IPS-20b (cell line): ENCODE data around the gene RASGRF1.
"Not testable (repeated sequence)": the region's sequence is repeated elsewhere in the genome, so short reads cannot be mapped to it uniquely, and the experiment has no call there.

Experiments used
- H3K27ac ChIP-seq: one replicate; pipeline ENCODE4 v1.5.1; 2013; ENCODE audit warnings: low read length
- H3K27me3 ChIP-seq: 2 replicates; pipeline ENCODE4 v1.6.1; 2013; ENCODE audit warnings: mild to moderate bottlenecking, low read length, inconsistent platforms; ENCODE audit not compliant: insufficient read depth
- H3K36me3 ChIP-seq: 2 replicates; pipeline ENCODE4 v1.6.1; 2013; ENCODE audit warnings: low read depth, mild to moderate bottlenecking, inconsistent platforms, low read length, moderate library complexity; ENCODE audit not compliant: insufficient read depth
- H3K4me1 ChIP-seq: 2 replicates; pipeline ENCODE4 v1.6.1; 2013; ENCODE audit warnings: mild to moderate bottlenecking, control low read depth, inconsistent platforms, low read length, moderate library complexity; ENCODE audit not compliant: insufficient read depth
- H3K4me3 ChIP-seq: 2 replicates; pipeline ENCODE4 v1.5.1; 2013; ENCODE audit warnings: mild to moderate bottlenecking, low read length, inconsistent platforms
- H3K9ac ChIP-seq: 2 replicates; pipeline ENCODE4 v1.6.1; 2013; ENCODE audit warnings: low read depth, mild to moderate bottlenecking, inconsistent platforms, low read length, moderate library complexity
- H3K9me3 ChIP-seq: 2 replicates; pipeline ENCODE4 v1.6.1; 2013; ENCODE audit warnings: mild to moderate bottlenecking, low read depth, low read length, inconsistent platforms; ENCODE audit not compliant: insufficient read depth

The RASGRF1 gene

GRCh38 chr15:78998526-78998925, 92.1 kb downstream of the RASGRF1 start:
- no peaks in the 10 kb centered on the region for H3K27me3 ChIP-seq
- H3K27ac ChIP-seq, result no peak overlapping the region
- no peaks in the 10 kb centered on the region for H3K4me1 ChIP-seq

GRCh38 chr15:78997981-78998499, 92.5 kb downstream of the RASGRF1 start:
- Histone ChIP-seq H3K4me3 (no peak overlapping the region), H3K4me1 (no peaks in the 10 kb centered on the region), H3K27me3 (no peaks in the 10 kb centered on the region), H3K9me3 (no peaks in the 10 kb centered on the region), H3K9ac (no peak overlapping the region), H3K27ac (no peak overlapping the region), H3K36me3 (no peaks in the 10 kb centered on the region)

More at GRCh38 chr15:78998526-78998925, 92.1 kb downstream of the RASGRF1 start:
- H3K9me3 ChIP-seq, result no peaks in the 10 kb centered on the region
- no peaks in the 10 kb centered on the region for H3K36me3 ChIP-seq
- H3K9ac ChIP-seq, result no peak overlapping the region
- H3K4me3 ChIP-seq, result no peak overlapping the region

- Histone ChIP-seq H3K27ac (no peak overlapping the region), H3K4me3 (no peak overlapping the region), H3K27me3 (no peaks in the 10 kb centered on the region), H3K9me3 (no peaks in the 10 kb centered on the region), H3K36me3 (no peaks in the 10 kb centered on the region), H3K9ac (no peak overlapping the region), H3K4me1 (no peaks in the 10 kb centered on the region)
Observed at GRCh38 chr15:78996894-78997275, 93.7 kb downstream of the RASGRF1 start.

GRCh38 chr15:78995921-78996893, 94.4 kb downstream of the RASGRF1 start:
- Histone ChIP-seq H3K4me1 (no peaks in the 10 kb centered on the region), H3K27me3 (no peaks in the 10 kb centered on the region), H3K36me3 (no peaks in the 10 kb centered on the region), H3K9ac (no peak overlapping the region), H3K4me3 (no peak overlapping the region), H3K9me3 (no peaks in the 10 kb centered on the region), H3K27ac (no peak overlapping the region)

- not testable (repeated sequence) for H3K36me3 ChIP-seq, H3K9me3 ChIP-seq, H3K9ac ChIP-seq, H3K4me3 ChIP-seq, H3K27ac ChIP-seq, H3K27me3 ChIP-seq, H3K4me1 ChIP-seq
Observed at GRCh38 chr15:78995161-78995560, 95.4 kb downstream of the RASGRF1 start.

GRCh38 chr15:78993931-78994530, 96.5 kb downstream of the RASGRF1 start:
- H3K9me3 ChIP-seq, result no peaks in the 10 kb centered on the region
- no peaks in the 10 kb centered on the region for H3K4me1 ChIP-seq
- no peaks in the 10 kb centered on the region for H3K36me3 ChIP-seq
- H3K27me3 ChIP-seq, result no peaks in the 10 kb centered on the region
- no peak overlapping the region for H3K27ac ChIP-seq
- H3K9ac ChIP-seq, result no peak overlapping the region
- H3K4me3 ChIP-seq, result no peak overlapping the region

- Histone ChIP-seq H3K9ac (no peak overlapping the region), H3K9me3 (no peaks in the 10 kb centered on the region), H3K36me3 (no peaks in the 10 kb centered on the region), H3K4me3 (no peak overlapping the region), H3K4me1 (no peaks in the 10 kb centered on the region), H3K27ac (no peak overlapping the region), H3K27me3 (no peaks in the 10 kb centered on the region)
Observed at GRCh38 chr15:78993257-78993930, 97.2 kb downstream of the RASGRF1 start.

- Histone ChIP-seq H3K9ac (no peak overlapping the region), H3K4me1 (no peaks in the 10 kb centered on the region), H3K9me3 (no peaks in the 10 kb centered on the region), H3K4me3 (no peak overlapping the region), H3K36me3 (no peaks in the 10 kb centered on the region), H3K27me3 (no peaks in the 10 kb centered on the region), H3K27ac (no peak overlapping the region)
Observed at GRCh38 chr15:78992416-78993256, 97.9 kb downstream of the RASGRF1 start.

- Histone ChIP-seq H3K4me1 (no peaks in the 10 kb centered on the region), H3K9ac (no peak overlapping the region), H3K27ac (no peak overlapping the region), H3K36me3 (no peaks in the 10 kb centered on the region), H3K9me3 (no peaks in the 10 kb centered on the region), H3K4me3 (no peak overlapping the region), H3K27me3 (no peaks in the 10 kb centered on the region)
Observed at GRCh38 chr15:78991879-78992278, 98.7 kb downstream of the RASGRF1 start.

GRCh38 chr15:78991476-78991875, 99.1 kb downstream of the RASGRF1 start:
- Histone ChIP-seq H3K9ac (no peak overlapping the region), H3K4me3 (no peak overlapping the region), H3K27me3 (no peaks in the 10 kb centered on the region), H3K4me1 (no peaks in the 10 kb centered on the region), H3K36me3 (no peaks in the 10 kb centered on the region), H3K27ac (no peak overlapping the region), H3K9me3 (no peaks in the 10 kb centered on the region)

- no peak overlapping the region for H3K27ac ChIP-seq
Observed at GRCh38 chr15:78990278-78990677, 100.3 kb downstream of the RASGRF1 start.

More at GRCh38 chr15:78990278-78990677, 100.3 kb downstream of the RASGRF1 start:
- H3K36me3 ChIP-seq, result no peaks in the 10 kb centered on the region
- no peak overlapping the region for H3K4me3 ChIP-seq
- no peaks in the 10 kb centered on the region for H3K9me3 ChIP-seq
- no peaks in the 10 kb centered on the region for H3K4me1 ChIP-seq
- no peaks in the 10 kb centered on the region for H3K27me3 ChIP-seq
- no peak overlapping the region for H3K9ac ChIP-seq
